Activated CD4-positive, alpha-beta T cell treated with anti-CD3 and anti-CD28 coated beads for 48 hours (primary cell): ENCODE measurements around the gene BSCL2.
"Not testable (repeated sequence)": the region's sequence is repeated elsewhere in the genome, so short reads cannot be mapped to it uniquely, and the experiment has no call there.

Experiments
- DNase-seq: peaks from one replicate; pipeline ENCODE4 v3.0.0-alpha.2; 2020

The BSCL2 gene

GRCh38 chr11:62682518-62682917, 24.7 kb downstream of the BSCL2 start:
- DNase-seq: no peak

DNA sequence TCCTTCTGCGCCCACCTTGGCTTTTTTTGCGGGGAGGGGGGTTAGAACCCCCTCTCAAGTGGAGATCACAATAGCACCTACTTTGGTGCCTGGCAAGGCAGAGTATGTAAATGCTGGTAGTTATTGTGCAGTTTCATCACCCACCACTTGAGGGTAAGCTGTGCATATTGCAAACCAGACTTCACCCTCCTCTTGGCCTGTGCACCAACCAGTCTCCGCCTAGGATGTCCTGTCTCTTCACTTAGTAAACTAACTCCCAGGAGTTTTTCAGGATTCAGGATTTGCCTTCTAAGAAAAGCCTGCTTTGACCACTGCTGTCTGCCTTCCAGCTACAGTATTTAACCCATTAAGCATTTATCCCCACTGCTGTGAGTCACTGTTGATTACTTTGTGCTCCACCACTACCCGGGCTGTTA, 26.4 kb downstream of the BSCL2 start:
- peak; percentile 60 for DNase-seq

GRCh38 chr11:62678770-62679696, 28.2 kb downstream of the BSCL2 start, which contains the start of gene UBXN1:
TSS of gene UBXN1 (minus strand) at chr11:62679073. CDS start at chr11:62678923, 150 bp downstream.
- DNase-seq: peak; percentile 93

DNA sequence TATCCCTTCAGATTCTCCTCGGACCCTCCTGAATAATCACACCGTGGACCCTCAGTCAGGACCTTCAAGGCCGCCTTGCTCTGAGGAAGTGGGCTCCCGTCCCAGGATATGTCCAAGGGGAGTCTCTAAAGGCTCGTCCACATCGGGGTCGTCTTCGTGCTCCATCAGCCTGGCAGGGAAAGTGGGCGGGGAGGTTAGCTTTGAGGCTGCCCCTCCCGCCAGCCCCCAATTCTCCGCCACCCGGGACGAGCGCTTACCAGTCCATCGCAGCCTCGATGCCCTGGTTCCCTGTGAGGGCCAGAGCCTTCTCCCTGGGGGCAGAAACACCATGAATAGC, 28.8 kb downstream of the BSCL2 start:
- no peak for DNase-seq

GRCh38 chr11:62677714-62678113, 29.5 kb downstream of the BSCL2 start:
- DNase-seq: no peak

GRCh38 chr11:62677156-62677555, 30.1 kb downstream of the BSCL2 start:
- DNase-seq: no peak

GRCh38 chr11:62676698-62677097, 30.5 kb downstream of the BSCL2 start:
- no peak for DNase-seq

DNA sequence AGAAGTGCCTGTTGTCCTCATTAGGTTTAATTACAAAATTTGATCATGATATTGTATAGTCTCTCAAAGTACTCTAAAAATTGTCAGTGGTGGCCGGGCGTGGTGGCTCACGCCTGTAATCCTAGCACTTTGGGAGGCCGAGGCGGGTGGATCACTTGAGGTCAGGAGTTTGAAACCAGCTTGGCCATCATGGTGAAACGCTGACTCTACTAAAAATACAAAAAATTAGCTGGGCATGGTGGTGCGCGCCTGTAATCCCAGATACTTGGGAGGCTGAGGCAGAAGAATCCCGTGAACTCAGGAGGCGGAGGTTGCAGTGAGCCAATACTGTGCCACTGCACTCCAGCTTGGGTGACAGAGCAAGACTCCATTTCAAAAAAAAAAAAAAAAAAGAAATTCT, 31.8 kb downstream of the BSCL2 start:
- not testable (repeated sequence) for DNase-seq

DNA sequence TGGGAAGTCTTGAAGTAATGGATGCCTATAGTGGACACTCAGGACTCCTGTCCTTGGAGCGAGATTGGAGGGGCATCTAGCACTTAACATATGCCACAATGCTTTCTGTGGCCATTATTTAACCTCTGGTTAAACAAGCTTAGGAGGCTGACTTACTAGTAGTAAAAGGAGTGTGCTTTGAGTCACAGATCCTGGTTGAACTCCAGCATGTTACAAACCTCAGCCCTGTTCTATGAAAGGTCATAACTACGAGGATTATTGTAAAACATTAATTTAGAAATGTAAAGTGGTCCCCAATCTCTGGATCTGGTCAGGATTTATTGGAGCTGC, 34.1 kb downstream of the BSCL2 start:
- no peak for DNase-seq

DNA sequence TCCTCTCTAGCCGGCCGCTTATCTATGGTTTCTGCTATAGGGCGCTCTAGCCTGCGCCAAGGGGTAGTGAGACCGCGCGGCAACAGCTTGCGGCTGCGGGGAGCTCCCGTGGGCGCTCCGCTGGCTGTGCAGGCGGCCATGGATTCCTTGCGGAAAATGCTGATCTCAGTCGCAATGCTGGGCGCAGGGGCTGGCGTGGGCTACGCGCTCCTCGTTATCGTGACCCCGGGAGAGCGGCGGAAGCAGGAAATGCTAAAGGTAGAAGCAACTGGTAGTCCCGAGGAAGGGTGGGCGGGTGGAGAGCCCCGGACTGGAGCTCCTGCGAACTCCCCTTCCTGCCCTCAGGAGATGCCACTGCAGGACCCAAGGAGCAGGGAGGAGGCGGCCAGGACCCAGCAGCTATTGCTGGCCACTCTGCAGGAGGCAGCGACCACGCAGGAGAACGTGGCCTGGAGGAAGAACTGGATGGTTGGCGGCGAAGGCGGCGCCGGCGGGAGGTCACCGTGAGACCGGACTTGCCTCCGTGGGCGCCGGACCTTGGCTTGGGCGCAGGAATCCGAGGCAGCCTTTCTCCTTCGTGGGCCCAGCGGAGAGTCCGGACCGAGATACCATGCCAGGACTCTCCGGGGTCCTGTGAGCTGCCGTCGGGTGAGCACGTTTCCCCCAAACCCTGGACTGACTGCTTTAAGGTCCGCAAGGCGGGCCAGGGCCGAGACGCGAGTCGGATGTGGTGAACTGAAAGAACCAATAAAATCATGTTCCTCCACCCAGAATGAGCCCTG, 35.4 kb downstream of the BSCL2 start, which contains the start of the genes LBHD1 and UQCC3:
LBHD1 (minus strand) TSS at position 660 of the 782 bp plus-strand sequence. CDS start 2,236 bp downstream, outside the sequence.
UQCC3 (plus strand) TSS at position 66 of the 782 bp plus-strand sequence; CDS start at position 139, 73 bp downstream.
- peak; percentile 82 for DNase-seq

DNA sequence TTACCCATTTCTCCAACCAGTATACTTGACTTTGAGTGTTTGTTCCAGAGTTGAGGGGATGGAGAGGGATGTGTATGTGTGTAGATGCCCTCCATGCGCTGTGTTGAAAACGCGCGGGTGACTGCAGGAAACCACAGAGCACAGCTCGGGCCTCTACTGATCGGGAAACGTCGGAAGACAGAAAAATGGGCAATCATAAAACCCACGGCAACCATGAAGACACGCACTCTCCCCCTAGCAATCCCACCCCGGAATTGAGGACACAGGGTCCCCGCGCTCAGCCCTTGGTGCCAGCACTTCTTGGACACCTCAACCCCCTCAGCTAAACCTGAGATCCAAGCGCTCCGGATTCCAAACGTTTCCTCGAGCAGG, 36.0 kb downstream of the BSCL2 start:
- DNase-seq: no peak

- no peak for DNase-seq
These were observed 37.6 kb downstream of the BSCL2 start for GRCh38 chr11:62669420-62670161.

DNA sequence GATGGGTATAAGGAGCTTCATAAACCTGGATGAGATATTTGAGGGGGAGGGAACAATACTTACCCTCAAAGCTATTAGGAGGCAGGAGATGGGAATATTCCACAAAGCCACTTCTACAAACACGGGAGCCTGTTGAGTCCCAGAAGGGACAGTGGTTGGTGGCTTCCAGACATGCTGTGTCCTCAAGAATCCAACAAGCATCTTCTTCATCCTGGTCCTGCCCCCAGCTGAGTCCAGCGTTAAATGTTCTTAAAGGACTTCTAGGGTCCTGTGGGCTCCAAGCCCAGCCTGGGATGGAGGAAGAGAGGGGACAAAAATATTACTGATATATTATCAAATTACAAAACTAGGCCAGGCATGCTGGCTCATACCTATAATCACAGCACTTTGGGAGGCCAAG, 39.8 kb downstream of the BSCL2 start:
- DNase-seq: no peak

GRCh38 chr11:62666259-62666926, 40.8 kb downstream of the BSCL2 start:
- DNase-seq: no peak

DNA sequence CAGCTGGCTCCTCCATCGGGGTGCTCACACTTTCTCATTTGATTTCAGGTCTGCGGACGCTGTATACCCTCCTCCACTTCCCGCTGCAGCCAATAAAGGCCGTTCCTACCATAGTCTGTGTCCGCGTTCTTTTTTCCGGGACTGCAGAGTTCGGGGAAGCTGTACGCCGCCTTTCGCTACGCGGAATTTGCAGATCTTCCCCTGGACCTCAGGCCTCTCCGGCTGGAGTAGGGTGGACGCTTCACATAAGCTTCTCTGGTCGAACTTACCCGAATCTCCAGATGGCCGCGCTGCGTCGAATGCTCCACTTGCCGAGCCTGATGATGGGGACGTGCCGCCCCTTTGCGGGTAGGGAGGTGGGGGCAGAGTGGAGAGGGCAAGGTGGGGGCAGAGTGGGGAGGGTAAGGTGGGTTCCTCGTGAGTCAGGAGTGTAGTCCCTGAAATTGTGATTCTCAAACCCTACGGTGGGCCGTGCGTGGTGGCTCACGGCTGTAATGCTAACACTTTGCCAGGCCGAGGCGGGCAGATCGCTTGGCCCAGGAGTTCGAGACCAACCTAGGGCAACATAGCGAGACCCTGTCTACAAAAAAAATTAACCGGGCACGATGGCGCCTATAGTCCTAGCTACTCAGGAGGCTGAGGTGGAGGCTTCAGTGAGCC, 41.5 kb downstream of the BSCL2 start:
- DNase-seq: peak; percentile 65

DNA sequence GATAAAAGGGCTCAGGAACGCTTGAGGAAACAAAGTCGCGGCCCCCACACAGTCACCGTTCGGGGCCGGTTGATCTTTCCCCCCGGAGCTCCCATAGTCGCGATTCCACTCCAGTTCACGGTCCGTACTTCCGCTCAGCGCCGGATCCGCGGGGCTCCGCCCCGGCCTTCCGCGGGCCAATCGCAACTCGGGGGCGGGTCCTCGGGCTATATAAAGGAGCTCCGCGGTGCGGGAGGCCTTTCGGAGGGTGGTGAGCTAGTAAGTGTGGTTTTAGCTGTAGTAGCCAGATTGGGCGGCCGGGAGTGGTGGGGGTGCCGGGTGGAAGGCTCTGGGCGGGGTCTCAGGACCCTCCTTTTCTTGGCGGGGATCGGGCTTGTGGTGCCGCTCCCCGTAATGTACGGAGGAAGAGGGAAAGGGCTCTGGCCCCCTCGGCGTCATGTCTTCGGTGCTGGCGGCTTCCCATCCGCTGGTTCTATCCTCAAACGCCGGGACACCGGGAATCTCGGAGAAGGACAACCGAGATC, 42.1 kb downstream of the BSCL2 start, which contains the start of the genes C11orf98 and CSKMT:
C11orf98 (minus strand) TSS at position 136 of the 524 bp plus-strand sequence; CDS start at position 95, 41 bp downstream.
CSKMT (plus strand) TSS at position 238 of the 524 bp plus-strand sequence. CDS start 568 bp downstream, outside the sequence.
- DNase-seq: peak; percentile 98

- DNase-seq: peak; percentile 67
These were observed 42.7 kb downstream of the BSCL2 start for GRCh38 chr11:62664405-62665074.

GRCh38 chr11:62656796-62657429, 50.3 kb downstream of the BSCL2 start:
- DNase-seq: no peak

- no peak for DNase-seq
These were observed 52.9 kb downstream of the BSCL2 start for GRCh38 chr11:62654297-62654696.
